Fibroblast of mammary gland (primary cell): ENCODE results near the gene TRANK1.

ENCODE experiments used
- DNase-seq: peaks from one replicate; pipeline ENCODE4 v3.0.0-alpha.2; 2010; ENCODE audit warnings: low read depth
- H3K4me3 ChIP-seq: 2 replicates; pipeline ENCODE4 v1.5.1; 2011; ENCODE audit warnings: low read depth, mild to moderate bottlenecking, low read length, moderate library complexity; ENCODE audit not compliant: control insufficient read depth
- TF ChIP-seq, protein P1 (sequence below): conservative IDR thresholded peaks from 2 replicates; pipeline ENCODE4 v1.5.1; 2011; ENCODE audit warnings: low read depth, low read length, inconsistent platforms; ENCODE audit not compliant: control insufficient read depth, insufficient read depth

The TRANK1 gene

DNA sequence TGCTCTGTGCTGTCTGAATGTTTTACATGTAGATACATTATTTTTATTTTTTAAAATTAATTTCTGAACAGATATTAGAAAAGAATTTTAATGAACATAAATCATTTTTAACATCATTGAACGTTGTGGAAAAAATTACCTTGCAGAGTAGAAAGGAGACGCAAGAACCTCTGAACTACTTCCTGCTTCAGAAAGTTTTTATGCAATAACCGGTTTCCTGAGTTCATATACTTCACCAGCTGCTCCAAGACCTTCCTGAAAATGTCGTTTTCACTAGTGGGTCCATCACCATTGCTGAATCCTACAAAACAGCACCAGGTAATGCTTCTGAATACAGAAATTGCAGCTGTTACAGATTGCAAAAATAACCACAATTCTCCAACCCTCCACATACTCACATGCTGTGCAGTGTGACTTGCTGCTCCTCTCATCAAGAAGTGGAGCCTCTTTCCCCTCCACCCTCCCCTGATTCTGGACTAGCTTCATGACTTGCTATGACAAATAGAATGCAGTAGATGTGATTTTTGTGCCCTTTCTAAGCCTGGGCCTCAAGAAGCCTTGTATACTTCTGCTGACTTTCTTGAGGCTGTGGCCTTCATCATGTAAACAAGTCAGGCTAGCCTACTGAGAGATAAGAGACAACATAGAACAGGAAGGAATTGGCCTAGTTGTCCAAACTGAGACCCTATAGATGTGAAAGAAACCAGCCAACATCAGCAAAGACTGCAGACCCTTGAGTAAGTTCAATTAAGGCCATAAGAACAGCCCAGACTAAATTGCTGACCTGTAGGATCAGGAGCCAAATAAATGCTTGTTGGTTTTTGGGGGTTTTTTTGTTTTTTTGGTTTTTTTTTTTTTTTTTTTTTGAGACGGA, 80.4 kb downstream of the TRANK1 start:
- DNase-seq: no peak
- TF ChIP-seq, protein P1, sequence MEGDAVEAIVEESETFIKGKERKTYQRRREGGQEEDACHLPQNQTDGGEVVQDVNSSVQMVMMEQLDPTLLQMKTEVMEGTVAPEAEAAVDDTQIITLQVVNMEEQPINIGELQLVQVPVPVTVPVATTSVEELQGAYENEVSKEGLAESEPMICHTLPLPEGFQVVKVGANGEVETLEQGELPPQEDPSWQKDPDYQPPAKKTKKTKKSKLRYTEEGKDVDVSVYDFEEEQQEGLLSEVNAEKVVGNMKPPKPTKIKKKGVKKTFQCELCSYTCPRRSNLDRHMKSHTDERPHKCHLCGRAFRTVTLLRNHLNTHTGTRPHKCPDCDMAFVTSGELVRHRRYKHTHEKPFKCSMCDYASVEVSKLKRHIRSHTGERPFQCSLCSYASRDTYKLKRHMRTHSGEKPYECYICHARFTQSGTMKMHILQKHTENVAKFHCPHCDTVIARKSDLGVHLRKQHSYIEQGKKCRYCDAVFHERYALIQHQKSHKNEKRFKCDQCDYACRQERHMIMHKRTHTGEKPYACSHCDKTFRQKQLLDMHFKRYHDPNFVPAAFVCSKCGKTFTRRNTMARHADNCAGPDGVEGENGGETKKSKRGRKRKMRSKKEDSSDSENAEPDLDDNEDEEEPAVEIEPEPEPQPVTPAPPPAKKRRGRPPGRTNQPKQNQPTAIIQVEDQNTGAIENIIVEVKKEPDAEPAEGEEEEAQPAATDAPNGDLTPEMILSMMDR: no peak
- no peak overlapping the region for H3K4me3 ChIP-seq

DNA sequence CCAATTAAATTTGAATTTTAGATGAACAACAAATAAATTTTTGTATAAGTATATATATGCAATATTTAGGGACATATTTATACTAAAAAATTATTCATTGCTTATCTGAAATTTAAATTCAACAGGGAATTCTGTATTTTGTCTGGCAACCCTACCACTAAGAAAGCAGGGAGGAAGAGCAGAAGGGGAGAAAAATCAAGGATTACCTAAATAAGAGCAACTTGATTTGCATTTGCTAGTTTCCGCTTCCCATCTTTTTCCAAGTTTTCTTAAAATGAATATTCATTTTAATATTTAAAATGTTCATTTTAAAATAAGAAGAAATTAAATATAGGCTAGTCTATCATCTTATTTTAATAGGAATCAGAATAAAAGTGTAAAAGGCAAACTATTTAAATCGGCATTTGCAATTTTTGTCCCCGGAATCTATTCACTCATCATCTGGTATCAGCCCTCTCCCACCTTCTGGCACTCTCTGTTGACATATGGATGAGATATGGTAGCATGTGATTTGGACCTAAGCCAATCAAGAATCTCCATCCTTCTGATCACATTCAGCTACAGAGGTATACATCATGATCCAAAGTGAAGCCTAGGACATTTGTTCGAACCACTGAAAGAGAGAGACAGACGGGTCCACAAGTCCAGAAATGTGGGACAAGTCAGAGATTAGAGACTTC, 82.6 kb downstream of the TRANK1 start:
- no peak overlapping the region for H3K4me3 ChIP-seq
- TF ChIP-seq, protein P1: no peak
- DNase-seq: no peak

DNA sequence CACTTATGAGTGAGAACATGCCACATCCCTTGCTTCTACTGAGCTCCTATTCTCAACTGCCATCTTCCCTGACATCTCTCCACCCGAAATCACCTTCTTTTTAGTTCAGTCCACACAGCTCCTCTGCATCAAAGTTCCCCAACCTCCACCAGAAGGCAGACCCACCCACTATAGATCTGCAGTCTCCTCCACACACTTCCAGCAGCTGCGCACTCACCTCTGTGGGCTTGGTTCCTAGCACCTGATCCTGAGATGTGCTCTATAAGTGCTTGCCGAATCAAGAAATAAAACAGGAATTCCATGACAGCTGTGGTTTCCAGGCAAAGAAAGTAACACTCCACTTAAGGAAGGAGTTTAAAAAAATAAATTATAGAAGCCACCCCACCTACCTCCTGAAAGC, 85.4 kb downstream of the TRANK1 start:
- no peak overlapping the region for H3K4me3 ChIP-seq
- TF ChIP-seq, protein P1: no peak
- DNase-seq: no peak

DNA sequence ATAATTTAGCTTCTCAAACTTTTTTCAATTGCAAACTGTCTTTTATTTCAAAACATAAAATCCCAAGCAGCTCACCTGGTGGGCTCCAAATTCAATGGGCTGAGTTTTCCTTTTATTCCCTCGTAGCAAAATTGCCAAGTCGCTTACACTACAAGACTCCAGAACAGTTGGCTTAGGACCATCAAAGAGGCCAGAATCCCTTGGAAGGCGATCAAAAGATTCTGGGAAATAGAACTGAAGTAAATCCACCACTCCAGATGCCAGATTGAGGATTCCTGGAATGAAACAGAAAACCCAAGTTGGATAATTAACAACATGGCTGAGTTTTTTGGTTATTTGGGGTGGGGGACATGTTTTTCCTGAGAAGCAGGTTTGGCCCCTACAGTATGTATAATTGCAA, 92.8 kb downstream of the TRANK1 start:
- H3K4me3 ChIP-seq: no peak overlapping the region
- DNase-seq: no peak
- TF ChIP-seq, protein P1: no peak

DNA sequence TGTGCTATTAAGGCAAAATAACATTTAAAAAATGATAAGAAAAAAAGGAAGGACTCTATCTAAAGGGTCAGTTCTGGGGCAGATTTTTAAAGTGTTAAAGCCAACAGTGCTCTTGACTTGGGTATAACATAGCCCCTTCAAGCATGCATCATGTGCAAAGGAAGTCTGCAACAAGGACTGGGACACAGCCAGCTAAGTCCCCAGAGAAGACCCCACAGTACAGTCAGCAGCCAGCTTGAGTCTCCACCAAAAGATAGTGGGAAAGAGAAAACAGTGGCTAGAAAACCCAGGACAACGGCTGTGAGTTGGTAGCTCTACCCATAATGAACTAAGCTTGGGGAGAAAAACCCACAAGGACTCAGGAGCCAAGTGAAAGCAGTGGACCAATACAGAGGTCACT, 94.1 kb downstream of the TRANK1 start:
- TF ChIP-seq, protein P1: no peak
- DNase-seq: no peak
- H3K4me3 ChIP-seq: no peak overlapping the region

DNA sequence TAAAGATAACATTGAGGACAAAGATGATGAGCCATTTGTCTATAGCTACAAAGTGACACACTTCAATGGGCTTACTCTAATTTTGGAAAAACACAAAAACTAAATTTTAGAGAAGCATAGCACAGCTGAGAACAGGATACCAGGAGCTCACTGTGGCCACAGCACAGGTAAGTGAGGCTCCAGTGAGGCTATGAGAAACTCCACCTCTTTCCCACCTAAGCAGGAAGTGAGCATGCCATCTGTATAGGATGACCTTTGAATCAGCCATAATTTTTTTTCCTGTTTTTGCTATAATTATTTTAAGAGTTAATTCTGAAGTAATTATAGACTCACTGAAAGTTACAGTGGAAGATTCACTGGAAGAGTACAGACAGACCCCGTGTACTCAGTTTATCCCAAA, 98.4 kb downstream of the TRANK1 start:
- H3K4me3 ChIP-seq: no peak overlapping the region
- DNase-seq: no peak
- TF ChIP-seq, protein P1: no peak
